Activated naive CD8-positive, alpha-beta T cell treated with anti-CD3 and anti-CD28 coated beads, Interleukin-2, amount 50 U/mL, for 24 hours (primary cell): ENCODE results near the gene VPS16.

Source experiments
- ATAC-seq: fragments of 150-1000 bp; cut with Tn5 transposase; one replicate; pipeline ENCODE4 v1.10.0; 2021
- DNase-seq: peaks from one replicate; pipeline ENCODE4 v3.0.0; 2021
- H3K27ac Mint-ChIP-seq: one replicate; pipeline ENCODE4 v1.8.0; 2021; ENCODE audit warnings: mild to moderate bottlenecking, mixed read lengths
- H3K27me3 Mint-ChIP-seq: one replicate; pipeline ENCODE4 v1.8.0; 2021; ENCODE audit warnings: mixed read lengths
- H3K36me3 Mint-ChIP-seq: one replicate; pipeline ENCODE4 v1.8.0; 2021; ENCODE audit warnings: low read depth, mixed read lengths
- H3K4me1 Mint-ChIP-seq: one replicate; pipeline ENCODE4 v1.8.0; 2021; ENCODE audit warnings: mixed read lengths
- H3K4me3 Mint-ChIP-seq: one replicate; pipeline ENCODE4 v1.8.0; 2021; ENCODE audit warnings: mild to moderate bottlenecking, moderate library complexity, mixed read lengths
- H3K9me3 Mint-ChIP-seq: one replicate; pipeline ENCODE4 v1.8.0; 2021; ENCODE audit warnings: mixed read lengths

Gene VPS16

GRCh38 chr20:2865101-2865500 lies 24.6 kb downstream of the VPS16 start:
- no peaks in the 10 kb centered on the region for H3K9me3 Mint-ChIP-seq
- no peak overlapping the region for H3K4me3 Mint-ChIP-seq
- peak overlapping the region; percentile 81 for H3K27ac Mint-ChIP-seq
- DNase-seq (no peak), ATAC-seq (no peak)
- H3K4me1 Mint-ChIP-seq: peaks cover 46% of the 10 kb centered on the region
- no peaks in the 10 kb centered on the region for H3K27me3 Mint-ChIP-seq
- peaks cover 10% of the 10 kb centered on the region for H3K36me3 Mint-ChIP-seq

- H3K36me3 Mint-ChIP-seq: peaks cover 10% of the 10 kb centered on the region
- DNase-seq (peak; percentile 77), ATAC-seq (peak; percentile 95)
- peak overlapping the region; percentile 27 for H3K4me3 Mint-ChIP-seq
- H3K9me3 Mint-ChIP-seq: no peaks in the 10 kb centered on the region
- H3K27me3 Mint-ChIP-seq: no peaks in the 10 kb centered on the region
- H3K27ac Mint-ChIP-seq: peak overlapping the region; percentile 81
- H3K4me1 Mint-ChIP-seq: peaks cover 51% of the 10 kb centered on the region
These were observed 25.1 kb downstream of the VPS16 start for GRCh38 chr20:2865630-2866029.

DNA sequence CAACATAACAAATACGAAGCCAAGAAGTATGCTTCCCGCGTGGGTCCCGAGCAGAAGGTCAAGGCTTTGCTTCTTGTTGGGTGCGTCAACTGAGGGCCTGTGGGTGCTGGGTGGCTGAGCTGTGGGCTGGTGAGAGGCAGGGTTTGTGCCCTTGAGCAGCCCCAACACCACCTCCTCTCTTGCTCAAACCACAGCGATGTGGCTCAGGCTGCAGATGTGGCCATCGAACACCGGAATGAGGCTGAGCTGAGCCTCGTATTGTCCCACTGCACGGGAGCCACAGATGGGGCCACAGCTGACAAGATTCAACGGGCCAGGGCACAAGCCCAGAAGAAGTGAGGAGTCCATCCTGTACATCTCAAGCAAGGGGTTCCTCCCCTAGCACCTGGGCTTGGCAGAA lies 25.7 kb downstream of the VPS16 start:
- Mint-ChIP-seq H3K36me3 (peaks cover 5% of the 10 kb centered on the region), H3K4me3 (peak overlapping the region; percentile 27), H3K4me1 (peaks cover 58% of the 10 kb centered on the region), H3K9me3 (no peaks in the 10 kb centered on the region), H3K27me3 (no peaks in the 10 kb centered on the region), H3K27ac (peak overlapping the region; percentile 81)
- DNase-seq (peak; percentile 51), ATAC-seq (peak; percentile 34)

DNA sequence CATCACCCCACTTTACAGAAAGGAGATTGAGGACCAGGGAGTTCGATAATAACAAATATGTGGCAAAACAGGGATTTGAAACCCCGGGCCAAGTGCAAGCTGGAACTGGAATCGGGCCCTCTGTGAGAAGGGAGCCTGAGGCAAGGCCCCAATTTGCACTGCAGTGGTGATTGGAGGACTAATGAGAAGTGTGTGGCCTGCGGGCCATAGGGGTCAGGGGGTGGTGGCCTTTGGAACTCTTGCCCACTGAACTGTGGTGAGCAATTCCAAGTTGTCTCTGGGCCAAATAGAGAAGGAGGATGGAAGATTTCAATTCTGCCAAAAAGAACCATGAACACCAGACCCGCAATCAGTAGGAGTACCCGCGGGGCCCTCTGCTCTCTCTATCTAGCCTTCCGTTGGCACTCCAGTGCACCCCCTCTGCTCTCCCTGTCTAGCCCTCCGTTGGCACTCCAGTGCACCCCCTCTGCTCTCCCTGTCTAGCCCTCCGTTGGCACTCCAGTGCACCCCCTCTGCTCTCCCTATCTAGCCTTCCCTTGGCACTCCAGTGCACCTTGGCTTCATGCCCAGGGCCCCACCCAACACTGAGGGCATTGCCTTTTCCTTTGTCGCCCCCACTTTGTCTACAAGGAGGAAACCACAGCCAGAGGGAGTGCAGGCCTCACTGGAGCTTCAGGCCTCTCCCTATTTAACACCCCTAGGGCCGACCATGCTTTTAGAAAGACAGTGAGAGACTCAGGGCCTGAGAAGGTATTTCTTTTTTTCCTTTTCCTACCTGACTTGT lies 26.7 kb downstream of the VPS16 start:
- H3K36me3 Mint-ChIP-seq: peaks cover 2% of the 10 kb centered on the region
- peaks cover 65% of the 10 kb centered on the region for H3K4me1 Mint-ChIP-seq
- no peak for ATAC-seq
- no peak for DNase-seq
- no peaks in the 10 kb centered on the region for H3K27me3 Mint-ChIP-seq
- peak overlapping the region; percentile 81 for H3K27ac Mint-ChIP-seq
- no peak overlapping the region for H3K4me3 Mint-ChIP-seq
- H3K9me3 Mint-ChIP-seq: no peaks in the 10 kb centered on the region

GRCh38 chr20:2869381-2869780 lies 28.8 kb downstream of the VPS16 start:
- no peaks in the 10 kb centered on the region for H3K27me3 Mint-ChIP-seq
- peaks cover 3% of the 10 kb centered on the region for H3K36me3 Mint-ChIP-seq
- no peak overlapping the region for H3K27ac Mint-ChIP-seq
- DNase-seq (no peak), ATAC-seq (no peak)
- no peak overlapping the region for H3K4me3 Mint-ChIP-seq
- no peaks in the 10 kb centered on the region for H3K9me3 Mint-ChIP-seq
- H3K4me1 Mint-ChIP-seq: peaks cover 71% of the 10 kb centered on the region

- peak overlapping the region; percentile 82 for H3K27ac Mint-ChIP-seq
- H3K4me3 Mint-ChIP-seq: peak overlapping the region; percentile 84
- peaks cover 14% of the 10 kb centered on the region for H3K36me3 Mint-ChIP-seq
- H3K4me1 Mint-ChIP-seq: peaks cover 71% of the 10 kb centered on the region
- no peaks in the 10 kb centered on the region for H3K27me3 Mint-ChIP-seq
- no peak for ATAC-seq
- no peaks in the 10 kb centered on the region for H3K9me3 Mint-ChIP-seq
- peak; percentile 21 for DNase-seq
These were observed 30.5 kb downstream of the VPS16 start for GRCh38 chr20:2871111-2871465.

DNA sequence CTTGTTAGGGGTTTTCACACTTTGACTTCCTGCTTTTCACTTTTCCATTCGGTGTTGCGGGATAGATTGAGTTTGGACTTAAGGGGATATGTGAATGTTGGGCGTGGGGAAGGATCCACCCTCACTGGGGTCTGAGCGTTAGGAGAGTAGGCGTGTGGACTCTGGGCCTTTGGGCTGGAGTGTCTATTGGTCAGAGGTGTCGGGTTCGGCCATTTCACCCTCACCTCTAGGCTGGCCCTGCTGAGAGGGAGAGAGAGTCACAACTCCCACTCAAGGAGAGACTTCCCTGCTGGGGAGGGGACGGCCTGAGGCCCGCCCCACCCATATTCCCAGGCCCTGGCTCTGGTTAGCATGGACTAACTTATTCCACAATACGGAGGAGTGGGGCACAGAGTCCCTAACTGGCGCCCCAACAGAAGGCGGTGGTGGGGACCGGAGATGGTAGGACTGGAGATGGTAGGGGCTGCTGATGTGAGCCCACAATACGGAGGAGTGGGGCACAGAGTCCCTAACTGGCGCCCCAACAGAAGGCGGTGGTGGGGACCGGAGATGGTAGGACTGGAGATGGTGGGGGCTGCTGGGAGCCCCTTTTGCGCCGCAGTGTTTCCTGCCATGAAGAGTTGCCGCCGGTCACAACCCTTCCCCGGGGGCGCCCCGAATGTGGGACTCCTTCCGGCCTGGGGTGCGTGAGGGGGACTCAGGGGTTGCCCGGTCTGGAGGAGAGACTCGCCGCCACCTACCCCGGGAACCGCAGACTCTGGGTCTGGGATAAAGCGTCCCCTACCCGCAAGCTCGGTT lies 31.3 kb downstream of the VPS16 start:
- Mint-ChIP-seq H3K9me3 (no peaks in the 10 kb centered on the region), H3K4me1 (peaks cover 71% of the 10 kb centered on the region), H3K27me3 (no peaks in the 10 kb centered on the region), H3K36me3 (peaks cover 17% of the 10 kb centered on the region), H3K27ac (peak overlapping the region; percentile 82), H3K4me3 (peak overlapping the region; percentile 84)
- DNase-seq (peak; percentile 70), ATAC-seq (peak; percentile 21)

GRCh38 chr20:2872459-2873009 lies 32.0 kb downstream of the VPS16 start:
- Mint-ChIP-seq H3K4me1 (peaks cover 66% of the 10 kb centered on the region), H3K4me3 (peak overlapping the region; percentile 84), H3K27me3 (no peaks in the 10 kb centered on the region), H3K27ac (peak overlapping the region; percentile 82), H3K36me3 (peaks cover 19% of the 10 kb centered on the region), H3K9me3 (no peaks in the 10 kb centered on the region)
- DNase-seq: peak; percentile 84
- ATAC-seq: peak; percentile 55

- DNase-seq (peak; percentile 94), ATAC-seq (peak; percentile 91)
- Mint-ChIP-seq H3K36me3 (peaks cover 20% of the 10 kb centered on the region), H3K4me3 (peak within 1 kb of the TSS; percentile 84), H3K9me3 (no peaks in the 10 kb centered on the region), H3K27me3 (no peaks in the 10 kb centered on the region), H3K27ac (peak within 1 kb of the TSS; percentile 82), H3K4me1 (peaks cover 61% of the 10 kb centered on the region)
These were observed 32.6 kb downstream of the VPS16 start, which contains the start of gene PTPRA for GRCh38 chr20:2873010-2873746. Gene PTPRA (plus strand): TSS chr20:2873481. CDS start chr20:2964278, 90,797 bp downstream.

- peak; percentile 44 for ATAC-seq
- H3K27me3 Mint-ChIP-seq: no peaks in the 10 kb centered on the region
- DNase-seq: peak; percentile 70
- peak overlapping the region; percentile 84 for H3K4me3 Mint-ChIP-seq
- peaks cover 25% of the 10 kb centered on the region for H3K36me3 Mint-ChIP-seq
- no peaks in the 10 kb centered on the region for H3K9me3 Mint-ChIP-seq
- peaks cover 62% of the 10 kb centered on the region for H3K4me1 Mint-ChIP-seq
- H3K27ac Mint-ChIP-seq: peak overlapping the region; percentile 61
These were observed 33.1 kb downstream of the VPS16 start for GRCh38 chr20:2873747-2874041.

GRCh38 chr20:2874456-2874855 lies 33.9 kb downstream of the VPS16 start:
- Mint-ChIP-seq H3K27me3 (no peaks in the 10 kb centered on the region), H3K4me1 (peaks cover 60% of the 10 kb centered on the region), H3K4me3 (peak overlapping the region; percentile 84), H3K36me3 (peaks cover 27% of the 10 kb centered on the region), H3K9me3 (no peaks in the 10 kb centered on the region), H3K27ac (peak overlapping the region; percentile 61)
- DNase-seq: peak; percentile 29
- ATAC-seq: no peak

GRCh38 chr20:2875690-2876203 lies 35.2 kb downstream of the VPS16 start:
- Mint-ChIP-seq H3K4me1 (peaks cover 56% of the 10 kb centered on the region), H3K27me3 (no peaks in the 10 kb centered on the region), H3K36me3 (peaks cover 27% of the 10 kb centered on the region), H3K27ac (no peak overlapping the region), H3K9me3 (no peaks in the 10 kb centered on the region), H3K4me3 (peak overlapping the region; percentile 7)
- DNase-seq: no peak
- no peak for ATAC-seq

- Mint-ChIP-seq H3K9me3 (no peaks in the 10 kb centered on the region), H3K27me3 (no peaks in the 10 kb centered on the region), H3K27ac (no peak overlapping the region), H3K36me3 (peaks cover 31% of the 10 kb centered on the region), H3K4me1 (peaks cover 48% of the 10 kb centered on the region), H3K4me3 (no peak overlapping the region)
- no peak for ATAC-seq
- no peak for DNase-seq
These were observed 38.0 kb downstream of the VPS16 start for GRCh38 chr20:2878515-2878914.

- H3K27ac Mint-ChIP-seq: no peak overlapping the region
- ATAC-seq (no peak), DNase-seq (no peak)
- no peak overlapping the region for H3K4me3 Mint-ChIP-seq
- H3K27me3 Mint-ChIP-seq: no peaks in the 10 kb centered on the region
- H3K9me3 Mint-ChIP-seq: no peaks in the 10 kb centered on the region
- H3K4me1 Mint-ChIP-seq: peaks cover 52% of the 10 kb centered on the region
- H3K36me3 Mint-ChIP-seq: peaks cover 34% of the 10 kb centered on the region
These were observed 38.6 kb downstream of the VPS16 start for GRCh38 chr20:2879146-2879545.
